Naive B cell (primary cell): ENCODE data around the gene NIN. TPM values are rescaled to one million over a fixed set of nuclear protein-coding genes. Genes with fewer than 3 reads are reported as not detected.

Experiments used
- ATAC-seq, 2 donors: fragments of 150-1000 bp; cut with Tn5 transposase; 2 replicates each; pipeline ENCODE4 v1.10.0; 2021; ENCODE audit warnings: low read depth in 2 of 2, mild to moderate bottlenecking in 2 of 2, moderate library complexity in 2 of 2
- DNase-seq: peaks from one replicate; pipeline ENCODE4 v3.0.0; 2022
- H3K27ac Mint-ChIP-seq, 6 donors: one replicate each; pipeline ENCODE4 v1.8.0; 2020 to 2022; ENCODE audit warnings: mild to moderate bottlenecking in 6 of 6, mixed read lengths in 6 of 6, moderate library complexity in 5 of 6, inconsistent platforms in 2 of 6
- H3K27me3 Mint-ChIP-seq, 3 donors: one replicate each; pipeline ENCODE4 v1.8.0; 2021 to 2022; ENCODE audit warnings: mixed read lengths in 3 of 3, mild to moderate bottlenecking in 1 of 3
- H3K36me3 Mint-ChIP-seq, 2 donors: one replicate each; pipeline ENCODE4 v1.8.0; 2020 to 2022; ENCODE audit warnings: mixed read lengths in 2 of 2, inconsistent platforms in 1 of 2, mild to moderate bottlenecking in 1 of 2
- H3K4me1 Mint-ChIP-seq, 3 donors: one replicate each; pipeline ENCODE4 v1.8.0; 2020 to 2022; ENCODE audit warnings: mixed read lengths in 3 of 3, inconsistent platforms in 1 of 3, mild to moderate bottlenecking in 1 of 3, moderate library complexity in 1 of 3
- H3K4me3 Mint-ChIP-seq, 8 donors: one replicate each; pipeline ENCODE4 v1.8.0; 2020 to 2022; ENCODE audit warnings: mild to moderate bottlenecking in 8 of 8, mixed read lengths in 8 of 8, moderate library complexity in 8 of 8, inconsistent platforms in 2 of 8
- H3K9me3 Mint-ChIP-seq, 7 donors: one replicate each; pipeline ENCODE4 v1.8.0; 2020 to 2022; ENCODE audit warnings: mixed read lengths in 7 of 7, mild to moderate bottlenecking in 5 of 7, inconsistent platforms in 2 of 7, moderate library complexity in 1 of 7
- polyA plus RNA-seq, 6 donors: library from polyadenylated mRNA; unstranded; fragments of 300-500 nt; fragmentation: Illumina TruSeq; gene quantifications; one replicate each; pipeline ENCODE4 v1.2.3, GENCODE V29; 2021; ENCODE audit warnings: low read depth in 6 of 6

NIN gene
- polyA plus RNA-seq, 6 donors from 2014 or later: 20.2 to 100 (median 51.1) TPM

- peaks cover 8 to 10% of the 10 kb centered on the region in 2 donors for H3K36me3 Mint-ChIP-seq
- no peak for ATAC-seq
- H3K9me3 Mint-ChIP-seq: no peaks in the 10 kb centered on the region
- peak overlapping the region; percentile 60 to 90 (median 75) for H3K4me3 Mint-ChIP-seq
- H3K4me1 Mint-ChIP-seq: peaks cover 74 to 95% (median 92%) of the 10 kb centered on the region in 3 donors
- peak overlapping the region in 5 of 6 donors; percentile 85 to 95 (median 92) for H3K27ac Mint-ChIP-seq
- no peaks in the 10 kb centered on the region for H3K27me3 Mint-ChIP-seq
- no peak for DNase-seq
Observed at GRCh38 chr14:50790589-50790988, 40.4 kb downstream of the NIN start.

- Mint-ChIP-seq H3K4me1 (peaks cover 59 to 91% (median 75%) of the 10 kb centered on the region in 3 donors), H3K4me3 (peak overlapping the region in 5 of 8 donors; percentile 3 to 70 (median 37)), H3K36me3 (peaks cover 8 to 10% of the 10 kb centered on the region in 2 donors), H3K9me3 (no peaks in the 10 kb centered on the region), H3K27ac (peak overlapping the region; percentile 32 to 94 (median 84)), H3K27me3 (no peaks in the 10 kb centered on the region)
- ATAC-seq (no peak), DNase-seq (no peak)
Observed at GRCh38 chr14:50786751-50787464, 44.1 kb downstream of the NIN start.

- Mint-ChIP-seq H3K4me1 (peaks cover 48 to 81% (median 66%) of the 10 kb centered on the region in 3 donors), H3K4me3 (peak overlapping the region in 7 of 8 donors; percentile 42 to 87 (median 70)), H3K36me3 (peaks cover 8 to 10% of the 10 kb centered on the region in 2 donors), H3K27me3 (no peaks in the 10 kb centered on the region), H3K27ac (peak overlapping the region in 5 of 6 donors; percentile 47 to 90 (median 61)), H3K9me3 (no peaks in the 10 kb centered on the region)
- no peak for DNase-seq
- ATAC-seq: no peak
Observed at GRCh38 chr14:50785457-50786063, 45.4 kb downstream of the NIN start.

GRCh38 chr14:50784683-50785456, 46.1 kb downstream of the NIN start:
- DNase-seq (no peak), ATAC-seq (no peak)
- H3K4me3 Mint-ChIP-seq: peak overlapping the region in 7 of 8 donors; percentile 42 to 87 (median 70)
- H3K27me3 Mint-ChIP-seq: no peaks in the 10 kb centered on the region
- peaks cover 8 to 10% of the 10 kb centered on the region in 2 donors for H3K36me3 Mint-ChIP-seq
- H3K9me3 Mint-ChIP-seq: no peaks in the 10 kb centered on the region
- H3K4me1 Mint-ChIP-seq: peaks cover 43 to 75% (median 64%) of the 10 kb centered on the region in 3 donors
- peak overlapping the region; percentile 44 to 87 (median 60) for H3K27ac Mint-ChIP-seq

DNA sequence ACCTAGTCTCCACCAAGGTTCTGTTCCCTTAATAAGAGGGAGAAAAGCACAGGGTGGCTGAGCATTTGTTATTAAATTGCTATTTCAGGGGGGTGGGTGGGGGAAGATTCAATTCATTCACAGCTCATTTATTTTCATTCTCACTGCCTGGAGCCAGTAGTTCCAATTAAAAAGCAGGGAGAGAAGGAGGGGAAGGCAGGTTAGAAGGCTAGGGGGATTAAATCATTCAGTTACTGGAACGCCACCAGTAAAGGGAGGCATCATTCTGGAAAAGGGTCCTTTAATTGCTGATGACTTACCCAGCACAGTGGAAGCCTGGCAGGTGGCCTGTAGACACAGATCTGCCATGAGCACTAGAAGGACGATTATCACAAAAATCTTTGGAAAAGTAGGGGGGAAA, 47.4 kb downstream of the NIN start:
- Mint-ChIP-seq H3K4me3 (no peak overlapping the region), H3K4me1 (peaks cover 41 to 75% (median 62%) of the 10 kb centered on the region in 3 donors), H3K36me3 (peaks cover 8 to 10% of the 10 kb centered on the region in 2 donors), H3K9me3 (no peaks in the 10 kb centered on the region), H3K27me3 (no peaks in the 10 kb centered on the region), H3K27ac (peak overlapping the region; percentile 13 to 89 (median 70))
- no peak for DNase-seq
- no peak for ATAC-seq

- peaks cover 26 to 51% (median 38%) of the 10 kb centered on the region in 3 donors for H3K4me1 Mint-ChIP-seq
- ATAC-seq (no peak), DNase-seq (no peak)
- H3K27ac Mint-ChIP-seq: peak overlapping the region in 2 of 6 donors; percentile 21 to 25
- no peaks in the 10 kb centered on the region for H3K9me3 Mint-ChIP-seq
- H3K36me3 Mint-ChIP-seq: peaks cover 8 to 10% of the 10 kb centered on the region in 2 donors
- H3K27me3 Mint-ChIP-seq: no peaks in the 10 kb centered on the region
- H3K4me3 Mint-ChIP-seq: no peak overlapping the region
Observed at GRCh38 chr14:50780393-50780792, 50.6 kb downstream of the NIN start.

DNA sequence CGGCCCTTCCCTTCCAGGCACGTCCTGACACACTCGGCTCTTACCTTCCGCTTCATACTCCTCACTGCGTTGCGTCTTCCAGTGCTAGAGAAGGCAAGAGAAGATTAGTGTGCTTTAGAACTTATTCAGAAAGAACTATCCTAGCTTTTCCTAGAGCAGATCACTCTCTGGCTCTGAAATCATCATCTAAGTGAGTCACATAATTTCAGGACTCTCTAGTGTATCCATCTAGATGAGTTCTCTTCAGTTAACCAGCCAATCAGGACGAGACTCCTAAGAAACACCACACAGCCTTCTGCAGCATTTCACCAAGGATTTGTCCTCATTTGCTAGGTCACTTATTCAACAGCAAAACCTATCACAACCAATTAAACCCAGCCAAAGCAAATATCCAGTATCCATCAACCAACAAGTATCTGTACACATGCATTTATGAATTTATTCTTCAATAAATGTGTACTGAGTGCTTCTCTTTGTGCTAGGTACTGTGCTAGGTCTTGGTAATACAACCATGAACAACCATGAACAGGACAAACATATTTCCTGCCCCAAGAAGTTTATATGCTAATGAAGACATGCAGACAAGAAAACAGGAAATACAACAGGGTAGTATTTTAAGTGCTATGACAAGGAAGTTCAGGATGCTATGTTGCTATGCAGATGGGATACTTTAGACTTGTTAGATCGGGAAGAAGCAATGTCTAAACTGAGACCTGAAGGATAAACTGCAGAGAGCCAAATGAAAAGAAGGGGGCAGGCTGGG, 52.1 kb downstream of the NIN start:
- H3K27ac Mint-ChIP-seq: peak overlapping the region in 5 of 6 donors; percentile 54 to 85 (median 67)
- H3K27me3 Mint-ChIP-seq: no peaks in the 10 kb centered on the region
- ATAC-seq: peak; percentile 50 to 52
- peaks cover 22 to 47% (median 33%) of the 10 kb centered on the region in 3 donors for H3K4me1 Mint-ChIP-seq
- peak overlapping the region in 2 of 8 donors; percentile 0 to 17 for H3K4me3 Mint-ChIP-seq
- DNase-seq: no peak
- H3K9me3 Mint-ChIP-seq: no peaks in the 10 kb centered on the region
- H3K36me3 Mint-ChIP-seq: peaks cover 10 to 19% of the 10 kb centered on the region in 2 donors

DNA sequence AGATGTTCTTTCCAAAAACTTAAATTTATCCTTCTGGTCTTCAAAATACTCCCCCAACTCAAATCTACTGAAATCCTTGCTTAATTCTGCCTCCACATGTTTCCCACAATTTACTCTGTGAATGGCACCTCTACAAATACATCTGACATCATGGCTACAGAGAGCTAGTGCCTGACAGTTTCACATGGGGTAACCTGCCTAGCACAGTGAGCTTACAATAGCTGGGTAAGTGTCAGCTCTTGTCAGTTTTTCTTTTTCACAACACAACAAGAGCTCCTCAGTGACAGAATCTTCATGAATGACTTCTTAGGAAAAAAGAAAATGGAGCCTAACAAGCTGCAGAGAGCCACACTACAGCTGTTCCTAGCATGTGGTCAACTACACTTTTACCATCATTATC, 54.4 kb downstream of the NIN start:
- Mint-ChIP-seq H3K9me3 (no peaks in the 10 kb centered on the region), H3K27me3 (no peaks in the 10 kb centered on the region), H3K4me3 (no peak overlapping the region), H3K27ac (peak overlapping the region in 1 of 6 donors; percentile 48), H3K36me3 (peaks cover 21 to 31% of the 10 kb centered on the region in 2 donors), H3K4me1 (peaks cover 20 to 33% (median 32%) of the 10 kb centered on the region in 3 donors)
- DNase-seq: no peak
- no peak for ATAC-seq

GRCh38 chr14:50775357-50775756, 55.6 kb downstream of the NIN start:
- ATAC-seq (no peak), DNase-seq (no peak)
- no peaks in the 10 kb centered on the region for H3K27me3 Mint-ChIP-seq
- no peak overlapping the region for H3K4me3 Mint-ChIP-seq
- H3K9me3 Mint-ChIP-seq: no peaks in the 10 kb centered on the region
- H3K4me1 Mint-ChIP-seq: peaks cover 20 to 30% (median 26%) of the 10 kb centered on the region in 3 donors
- H3K27ac Mint-ChIP-seq: no peak overlapping the region
- H3K36me3 Mint-ChIP-seq: peaks cover 27 to 35% of the 10 kb centered on the region in 2 donors

- H3K4me1 Mint-ChIP-seq: peaks cover 20 to 28% (median 24%) of the 10 kb centered on the region in 3 donors
- H3K9me3 Mint-ChIP-seq: no peaks in the 10 kb centered on the region
- peak overlapping the region in 2 of 6 donors; percentile 3 to 75 for H3K27ac Mint-ChIP-seq
- H3K27me3 Mint-ChIP-seq: no peaks in the 10 kb centered on the region
- H3K4me3 Mint-ChIP-seq: no peak overlapping the region
- DNase-seq (no peak), ATAC-seq (no peak)
- H3K36me3 Mint-ChIP-seq: peaks cover 29 to 41% of the 10 kb centered on the region in 2 donors
Observed at GRCh38 chr14:50774542-50775267, 56.3 kb downstream of the NIN start.

DNA sequence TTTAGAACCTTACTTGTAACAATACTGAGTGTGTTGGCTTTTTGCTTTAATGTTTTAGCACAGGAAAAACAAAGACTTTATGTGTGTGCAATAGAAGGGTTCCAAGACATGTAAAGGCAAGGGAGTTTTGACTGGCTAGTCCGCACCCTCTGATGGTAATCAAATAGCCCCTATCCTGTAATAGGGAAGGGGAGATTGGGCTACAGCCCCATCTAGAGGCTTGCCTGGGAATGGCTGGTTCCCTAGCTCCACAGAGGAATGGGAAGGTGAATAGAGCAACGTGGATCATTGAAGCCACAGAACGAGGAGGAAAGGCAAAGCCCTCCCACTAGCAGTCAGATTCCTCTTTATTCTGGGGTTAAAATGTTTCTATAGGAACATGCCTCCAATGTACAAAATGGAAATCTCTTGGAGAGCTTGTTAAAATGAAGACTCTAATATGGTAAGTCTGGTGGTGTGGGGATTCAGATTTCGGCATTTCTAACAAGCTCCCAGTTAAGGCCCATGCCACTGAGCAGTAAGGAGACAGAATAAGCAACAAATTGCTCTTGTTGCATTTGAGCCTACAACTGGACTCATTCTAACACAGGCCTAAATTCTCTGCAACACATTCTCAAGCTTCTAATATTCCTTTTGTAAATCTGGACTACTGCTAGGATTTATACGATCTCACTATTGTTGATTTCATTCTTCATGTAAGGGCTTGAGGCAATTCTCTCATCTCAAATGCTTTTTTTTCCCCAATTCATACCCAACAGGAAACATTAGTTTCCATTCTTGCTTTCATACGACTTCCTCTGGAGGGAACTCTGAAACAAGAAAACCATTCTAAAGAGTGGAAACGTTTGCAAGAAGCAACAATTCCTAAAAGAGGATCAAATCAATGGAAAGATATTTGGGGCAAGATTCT, 57.1 kb downstream of the NIN start:
- Mint-ChIP-seq H3K27ac (peak overlapping the region in 4 of 6 donors; percentile 30 to 91 (median 56)), H3K27me3 (no peaks in the 10 kb centered on the region), H3K4me1 (peaks cover 15 to 20% (median 17%) of the 10 kb centered on the region in 3 donors), H3K9me3 (no peaks in the 10 kb centered on the region), H3K36me3 (peaks cover 29 to 45% of the 10 kb centered on the region in 2 donors), H3K4me3 (no peak overlapping the region)
- DNase-seq (peak; percentile 34), ATAC-seq (peak; percentile 58 to 59)
